H1 (cell line): ENCODE measurements around the gene RIPOR2.

Source experiments
- CTCF ChIP-seq, 3 experiments: IDR thresholded peaks; 1 replicate in 2 of 3; 2 replicates in 1 of 3; pipeline versions ENCODE4 v1.5.1 to v1.6.1; 2011; ENCODE audit warnings: low read length in 3 of 3, mild to moderate bottlenecking in 3 of 3, inconsistent platforms in 2 of 3, low read depth in 1 of 3, moderate library complexity in 1 of 3; ENCODE audit not compliant: insufficient read depth in 1 of 3; ENCODE audit errors: control extremely low read depth in 1 of 3
- KDM5A ChIP-seq: fragments of 200-600 bp; IDR thresholded peaks from 2 replicates; pipeline ENCODE4 v1.7.1; 2012; ENCODE audit warnings: mild to moderate bottlenecking, low read length, inconsistent platforms, mixed read lengths
- TAF1 ChIP-seq: IDR thresholded peaks from 2 replicates; pipeline ENCODE4 v1.6.1; 2011; ENCODE audit warnings: mild to moderate bottlenecking, low read depth, low read length
- ZNF274 ChIP-seq: IDR thresholded peaks from 2 replicates; pipeline ENCODE4 v1.7.0; 2012; ENCODE audit warnings: low read length, borderline replicate concordance; ENCODE audit errors: extremely low read depth

GRCh38 chr6:24831771-24832716, 103.7 kb downstream of the RIPOR2 start:
- TF ChIP-seq CTCF (IDR thresholded peaks at IDR 0.05; ENCODE audit: control extremely low read depth in 1 of 3, insufficient read depth in 1 of 3, low read depth in 1 of 3, low read length in 3 of 3) (no peak), ZNF274 (no peak), TAF1 (no peak), KDM5A (no peak)
